ENCODE measurements around the gene ASB4. TPM values are rescaled to one million over a fixed set of nuclear protein-coding genes. Genes with fewer than 3 reads are reported as not detected.

ASB4 gene
- total RNA-seq, 1 donor from 2014 or later, result 0.29 TPM

GRCh38 chr7:95526128-95526738, 40.5 kb downstream of the ASB4 start:
- DNase-seq (ENCODE audit: low spot score), result no peak

- no peak for DNase-seq (ENCODE audit: low spot score)
Observed at GRCh38 chr7:95527033-95527775, 41.5 kb downstream of the ASB4 start.

GRCh38 chr7:95527776-95528250, 42.1 kb downstream of the ASB4 start:
- no peak for DNase-seq (ENCODE audit: low spot score)

- no peak for DNase-seq (ENCODE audit: low spot score)
Observed at GRCh38 chr7:95529701-95530100, 44.0 kb downstream of the ASB4 start.

- DNase-seq (ENCODE audit: low spot score), result no peak
Observed at GRCh38 chr7:95530881-95531280, 45.1 kb downstream of the ASB4 start.

- no peak for DNase-seq (ENCODE audit: low spot score)
Observed at GRCh38 chr7:95531605-95532219, 46.0 kb downstream of the ASB4 start.

- DNase-seq (ENCODE audit: low spot score), result no peak
Observed at GRCh38 chr7:95534796-95535195, 49.1 kb downstream of the ASB4 start.

- no peak for DNase-seq (ENCODE audit: low spot score)
Observed at GRCh38 chr7:95535662-95536061, 49.9 kb downstream of the ASB4 start.

GRCh38 chr7:95536656-95537311, 51.0 kb downstream of the ASB4 start:
- no peak for DNase-seq (ENCODE audit: low spot score)

- no peak for DNase-seq (ENCODE audit: low spot score)
Observed at GRCh38 chr7:95537468-95537867, 51.7 kb downstream of the ASB4 start.

GRCh38 chr7:95539426-95539825, 53.7 kb downstream of the ASB4 start:
- DNase-seq (ENCODE audit: low spot score), result no peak

- no peak for DNase-seq (ENCODE audit: low spot score)
Observed at GRCh38 chr7:95540366-95540765, 54.6 kb downstream of the ASB4 start.

GRCh38 chr7:95543312-95543711, 57.6 kb downstream of the ASB4 start:
- DNase-seq (ENCODE audit: low spot score), result no peak

GRCh38 chr7:95544171-95544570, 58.4 kb downstream of the ASB4 start:
- no peak for DNase-seq (ENCODE audit: low spot score)

- DNase-seq (ENCODE audit: low spot score), result no peak
Observed at GRCh38 chr7:95545007-95545615, 59.4 kb downstream of the ASB4 start.

GRCh38 chr7:95545673-95546072, 59.9 kb downstream of the ASB4 start:
- no peak for DNase-seq (ENCODE audit: low spot score)

- DNase-seq (ENCODE audit: low spot score), result no peak
Observed at GRCh38 chr7:95546647-95547046, 60.9 kb downstream of the ASB4 start.

GRCh38 chr7:95547361-95548348, 61.9 kb downstream of the ASB4 start:
- no peak for DNase-seq (ENCODE audit: low spot score)

- no peak for DNase-seq (ENCODE audit: low spot score)
Observed at GRCh38 chr7:95549818-95550529, 64.2 kb downstream of the ASB4 start.

GRCh38 chr7:95550546-95550945, 64.8 kb downstream of the ASB4 start:
- DNase-seq (ENCODE audit: low spot score), result no peak

All from mesenteric fat pad (tissue), 1 donor.